GM21528 (cell line): ENCODE data around the gene SLC34A3.
"Not testable (repeated sequence)": the region's sequence is repeated elsewhere in the genome, so short reads cannot be mapped to it uniquely, and the experiment has no call there.

Source experiments
- ATAC-seq: cut with Tn5 transposase; IDR thresholded peaks from one replicate; pipeline ENCODE4 v1.9.1; 2021; ENCODE audit warnings: mild to moderate bottlenecking, moderate library complexity; ENCODE audit not compliant: unreplicated experiment, low FRiP score

Gene SLC34A3

DNA sequence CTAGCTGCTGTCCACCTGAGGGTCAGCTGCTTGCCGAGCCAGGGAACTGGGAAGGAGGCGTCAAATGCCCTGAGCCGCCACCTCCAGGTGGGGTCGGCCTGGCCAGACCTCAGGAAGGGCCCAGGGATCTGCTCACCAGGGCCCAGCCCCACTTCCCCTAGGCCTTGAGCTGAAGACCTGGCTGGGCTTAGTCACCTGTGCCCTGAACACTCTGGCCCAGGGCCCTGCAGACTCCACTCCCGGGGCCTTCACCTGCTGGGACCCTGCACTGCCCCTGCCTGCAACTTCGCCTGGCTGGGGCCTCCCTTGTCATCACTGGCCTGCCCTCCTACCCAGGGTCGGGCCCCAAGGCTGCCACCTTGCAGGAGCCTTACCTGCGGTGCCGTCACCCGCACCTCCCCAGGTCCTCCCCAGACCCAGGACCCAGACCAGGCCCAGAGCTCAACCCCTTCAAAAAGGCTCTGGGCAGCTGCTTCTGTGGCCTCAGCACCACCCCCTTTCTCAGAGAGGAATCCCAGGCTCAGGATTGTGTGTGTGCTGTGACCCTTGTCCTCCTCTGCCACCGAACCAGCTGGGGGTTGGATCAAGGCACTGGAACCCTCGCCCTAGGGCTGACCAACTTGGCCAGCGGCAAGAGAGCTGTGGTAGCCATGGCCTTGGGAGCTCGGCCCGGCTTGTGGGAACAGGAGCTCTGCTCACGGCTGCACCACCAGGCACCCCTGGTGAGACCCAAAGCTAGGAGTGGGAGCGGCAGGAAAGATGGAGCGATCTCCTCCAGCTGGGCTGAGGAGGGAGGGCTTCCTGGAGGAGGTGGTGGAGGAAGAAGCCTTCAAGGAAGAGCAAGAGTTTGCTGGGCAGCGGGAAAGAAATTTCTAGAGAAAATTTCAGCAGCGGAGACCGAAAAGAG lies 23.3 kb downstream of the SLC34A3 start:
- no peak for ATAC-seq

DNA sequence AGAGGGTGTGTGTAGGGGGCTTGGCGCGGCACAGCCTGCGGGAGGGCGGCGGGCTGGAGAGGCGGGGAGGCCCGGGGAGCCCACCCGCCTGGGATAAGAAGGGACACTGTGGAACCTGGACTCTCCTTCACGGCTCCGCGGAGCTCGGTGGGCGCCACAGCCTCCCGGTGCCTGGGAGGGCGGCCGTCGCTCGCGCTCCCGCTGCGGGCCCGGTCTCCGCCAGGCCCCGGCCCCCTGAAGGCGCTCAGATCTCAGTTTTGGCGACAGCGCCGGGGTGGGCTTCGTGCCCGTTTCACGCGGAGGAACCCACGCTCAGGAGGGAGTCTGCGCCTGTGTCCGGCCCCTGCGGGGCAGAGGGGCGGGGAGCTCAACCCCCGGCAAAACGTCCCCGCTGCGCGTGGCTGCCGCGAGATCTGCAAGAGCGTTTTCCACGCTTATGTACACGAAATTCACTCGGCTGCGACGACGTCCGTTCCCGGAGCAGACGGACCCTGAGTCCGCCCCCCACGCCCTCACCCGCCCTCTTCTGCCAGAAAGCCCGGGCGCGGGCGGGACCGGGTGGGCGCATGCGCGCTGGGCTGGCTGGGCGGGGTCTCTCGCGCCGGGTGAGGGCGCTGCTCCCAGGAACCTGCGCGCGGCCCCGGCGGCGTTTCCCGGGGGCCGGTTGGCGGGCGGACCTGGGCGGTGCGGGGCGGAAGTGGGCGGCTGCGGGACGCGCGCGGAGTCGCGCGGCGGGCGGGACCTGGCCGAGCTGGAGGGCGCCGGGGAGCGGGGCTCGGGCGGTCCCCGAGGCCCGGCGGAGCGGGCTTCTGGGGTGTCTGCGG lies 24.1 kb downstream of the SLC34A3 start, which contains the start of gene NELFB:
TSS of gene NELFB (plus strand) at position 704 of the 824 bp plus-strand sequence.
- ATAC-seq = peak; percentile 66

DNA sequence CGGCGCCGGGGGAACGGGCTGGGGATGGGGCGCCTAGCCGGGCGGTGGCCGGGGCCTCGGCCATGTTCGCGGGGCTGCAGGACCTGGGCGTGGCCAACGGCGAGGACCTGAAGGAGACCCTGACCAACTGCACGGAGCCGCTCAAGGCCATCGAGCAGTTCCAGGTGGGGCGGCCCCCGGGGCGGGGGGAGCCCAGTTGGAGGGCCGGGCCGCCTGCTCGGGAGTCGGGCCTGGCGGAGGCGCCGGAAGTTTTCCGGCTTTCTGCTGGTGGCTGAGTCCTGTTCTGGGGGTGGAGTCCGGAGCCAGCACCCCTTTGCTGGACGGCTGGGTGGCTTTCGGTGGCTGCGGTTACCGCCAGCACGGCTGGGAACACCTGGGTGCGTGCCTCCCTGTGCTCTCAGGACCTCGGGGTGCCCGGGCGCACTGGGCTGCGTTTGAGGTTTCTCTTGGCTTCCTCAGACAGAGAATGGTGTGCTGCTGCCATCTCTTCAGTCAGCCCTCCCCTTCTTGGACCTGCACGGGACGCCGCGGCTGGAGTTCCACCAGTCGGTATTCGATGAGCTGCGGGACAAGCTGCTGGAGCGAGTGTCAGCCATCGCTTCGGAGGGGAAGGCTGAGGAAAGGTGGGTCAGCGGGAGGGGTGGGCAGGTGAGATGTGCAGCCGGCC lies 24.9 kb downstream of the SLC34A3 start:
- ATAC-seq = peak; percentile 33

DNA sequence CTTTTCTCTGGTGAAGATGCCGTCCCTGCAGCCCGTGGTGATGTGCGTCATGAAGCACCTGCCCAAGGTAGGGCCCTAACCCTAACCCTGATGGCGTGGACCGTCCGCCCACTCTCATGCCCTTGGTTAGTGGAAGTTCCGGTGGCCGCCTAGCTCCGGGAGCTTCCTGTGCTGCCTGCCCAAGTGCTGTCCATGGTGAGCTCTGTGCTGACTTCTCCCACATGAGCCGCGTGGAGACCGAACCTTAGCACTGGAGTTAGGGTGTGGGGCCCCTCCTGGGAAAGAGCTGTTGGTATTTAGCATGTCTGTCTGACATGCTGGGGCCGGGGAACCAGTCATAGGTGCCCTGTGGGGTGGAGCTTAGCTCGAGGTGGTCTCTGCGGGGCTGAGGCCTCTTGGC lies 25.7 kb downstream of the SLC34A3 start:
- no peak for ATAC-seq

DNA sequence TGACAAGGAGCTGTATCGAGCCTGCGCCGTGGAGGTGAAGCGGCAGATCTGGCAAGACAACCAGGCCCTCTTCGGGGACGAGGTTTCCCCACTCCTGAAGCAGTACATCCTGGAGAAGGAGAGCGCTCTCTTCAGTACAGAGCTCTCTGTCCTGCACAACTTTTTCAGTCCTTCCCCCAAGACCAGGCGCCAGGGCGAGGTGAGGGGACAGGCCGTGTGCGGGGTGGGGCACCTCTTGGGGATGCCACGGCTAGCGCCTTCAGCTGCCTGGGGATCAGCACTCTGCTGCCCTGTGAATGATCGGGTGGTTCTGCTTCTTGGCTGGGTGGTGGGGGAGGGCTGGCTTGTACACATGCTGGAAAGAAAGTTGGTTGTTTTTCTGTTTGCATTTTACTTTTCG lies 26.2 kb downstream of the SLC34A3 start:
- no peak for ATAC-seq

DNA sequence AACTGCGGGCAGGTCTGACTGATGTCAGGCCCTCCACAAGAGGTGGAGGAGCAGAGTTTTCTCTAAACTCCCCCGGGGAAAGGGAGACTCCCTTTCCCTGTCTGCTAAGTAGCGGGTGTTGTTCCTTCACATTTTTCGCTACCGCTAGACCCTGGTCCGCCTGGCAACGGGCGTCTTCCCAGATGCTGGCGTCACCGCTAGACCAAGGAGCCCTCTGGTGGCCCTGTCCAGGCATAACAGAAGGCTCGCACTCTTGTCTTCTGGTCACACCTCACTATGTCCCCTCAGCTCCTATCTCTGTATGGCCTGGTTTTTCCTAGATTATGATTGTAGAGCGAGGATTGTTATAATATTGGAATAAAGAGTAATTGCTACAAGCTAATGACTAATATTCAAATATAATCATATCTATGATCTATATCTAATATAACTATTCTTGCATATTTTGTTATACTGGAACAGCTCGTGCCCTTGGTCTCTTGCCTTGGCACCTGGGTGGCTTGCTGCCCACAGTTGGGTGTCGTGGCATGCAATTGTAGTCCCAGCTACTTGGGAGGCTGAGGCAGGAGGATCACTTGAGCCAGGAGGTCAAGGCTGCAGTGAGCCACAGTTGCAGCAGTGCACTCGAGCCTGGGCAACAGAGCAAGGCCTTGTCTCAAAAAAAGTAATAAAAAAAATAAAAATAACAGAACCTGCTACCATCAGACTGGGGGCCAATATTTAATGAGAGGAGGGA lies 31.6 kb downstream of the SLC34A3 start:
- not testable (repeated sequence) for ATAC-seq

DNA sequence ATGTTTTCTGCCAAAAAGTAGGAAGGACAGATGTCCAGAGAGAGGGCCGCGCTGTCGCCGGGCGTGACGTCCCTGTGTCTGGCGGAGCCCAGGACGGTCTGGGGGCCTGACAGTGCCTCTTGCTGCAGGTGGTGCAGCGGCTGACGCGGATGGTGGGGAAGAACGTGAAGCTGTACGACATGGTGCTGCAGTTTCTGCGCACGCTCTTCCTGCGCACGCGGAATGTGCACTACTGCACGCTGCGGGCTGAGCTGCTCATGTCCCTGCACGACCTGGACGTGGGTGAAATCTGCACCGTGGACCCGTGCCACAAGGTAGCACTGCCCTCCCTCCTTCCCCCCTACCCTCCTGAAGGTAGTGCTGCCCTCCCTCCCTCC lies 32.2 kb downstream of the SLC34A3 start:
- ATAC-seq = no peak

DNA sequence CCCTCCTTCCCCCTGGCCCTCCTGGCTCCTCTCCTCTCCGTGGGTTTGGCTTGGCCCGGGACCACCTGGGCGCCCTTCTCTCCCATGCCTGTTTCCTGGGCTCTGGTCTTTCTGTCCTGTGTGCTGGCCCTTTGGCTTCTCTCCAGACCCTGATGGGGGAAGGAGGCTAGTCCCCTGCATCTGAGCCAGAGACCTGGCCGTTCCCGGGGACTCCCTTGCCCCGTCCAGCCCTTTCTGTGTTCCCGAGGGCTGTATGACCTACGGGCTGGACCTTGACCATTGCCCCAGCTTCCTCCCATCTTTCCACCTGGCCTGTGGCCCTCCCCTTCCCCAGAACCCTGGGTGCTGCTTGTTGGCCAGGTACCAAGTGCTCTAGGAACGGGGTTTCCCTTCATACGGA lies 32.8 kb downstream of the SLC34A3 start:
- no peak for ATAC-seq

DNA sequence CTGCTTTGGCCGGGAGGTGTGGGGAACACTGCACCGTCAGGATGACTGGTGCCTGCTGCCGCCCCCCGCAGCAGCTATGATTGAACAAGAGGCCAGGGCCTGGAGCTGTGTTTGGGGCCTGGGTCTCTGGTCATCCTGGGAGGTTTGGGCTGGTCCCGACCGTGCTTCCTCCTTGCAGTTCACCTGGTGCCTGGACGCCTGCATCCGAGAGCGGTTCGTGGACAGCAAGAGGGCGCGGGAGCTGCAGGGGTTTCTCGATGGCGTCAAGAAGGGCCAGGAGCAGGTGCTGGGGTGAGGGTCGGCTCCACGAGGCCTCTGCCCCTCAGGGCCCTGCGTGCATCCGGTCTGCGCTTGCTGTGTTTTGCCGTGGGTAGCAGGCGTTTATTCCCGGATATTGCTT lies 33.4 kb downstream of the SLC34A3 start:
- no peak for ATAC-seq

DNA sequence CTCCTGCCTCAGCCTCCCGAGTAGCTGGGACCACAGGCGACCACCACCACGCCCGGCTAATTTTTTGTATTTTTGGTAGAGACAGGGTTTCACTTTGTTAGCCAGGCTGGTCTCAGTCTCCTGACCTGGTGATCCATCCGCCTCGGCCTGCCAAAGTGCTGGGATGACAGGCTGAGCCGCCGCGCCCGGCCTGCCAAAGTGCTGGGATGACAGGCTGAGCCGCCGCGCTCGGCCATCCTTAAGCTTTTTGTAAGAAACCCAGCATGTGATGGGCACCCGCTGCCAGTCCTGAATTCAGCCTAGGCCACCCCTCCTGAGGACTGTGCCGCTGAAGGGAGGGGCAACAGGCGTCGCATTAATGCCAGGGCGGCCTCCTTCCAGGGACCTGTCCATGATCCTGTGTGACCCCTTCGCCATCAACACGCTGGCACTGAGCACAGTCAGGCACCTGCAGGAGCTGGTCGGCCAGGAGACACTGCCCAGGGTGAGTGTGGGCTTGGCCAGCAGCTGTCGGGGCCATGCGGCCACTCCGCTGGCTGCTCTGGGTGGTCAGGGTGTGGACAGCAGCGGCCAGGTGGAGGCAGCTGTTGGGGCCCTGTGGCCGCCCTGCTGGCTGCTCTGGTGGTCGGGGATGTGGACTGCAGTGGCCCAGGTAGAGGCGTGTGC lies 34.9 kb downstream of the SLC34A3 start:
- no peak for ATAC-seq

DNA sequence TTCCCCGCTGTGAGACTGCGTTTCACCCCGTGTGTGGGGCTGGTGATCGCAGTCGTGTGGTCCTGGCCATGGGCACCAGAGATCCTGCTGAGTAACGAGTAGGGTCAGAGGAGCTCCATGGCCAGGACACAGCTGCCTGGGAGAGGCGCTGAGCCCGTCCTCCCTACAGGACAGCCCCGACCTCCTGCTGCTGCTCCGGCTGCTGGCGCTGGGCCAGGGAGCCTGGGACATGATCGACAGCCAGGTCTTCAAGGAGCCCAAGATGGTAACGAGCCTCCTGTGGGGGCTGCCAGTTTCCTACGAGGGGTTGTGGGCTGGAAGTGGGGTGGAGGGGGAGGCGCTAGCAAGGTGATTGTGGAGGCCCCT lies 35.4 kb downstream of the SLC34A3 start:
- no peak for ATAC-seq

DNA sequence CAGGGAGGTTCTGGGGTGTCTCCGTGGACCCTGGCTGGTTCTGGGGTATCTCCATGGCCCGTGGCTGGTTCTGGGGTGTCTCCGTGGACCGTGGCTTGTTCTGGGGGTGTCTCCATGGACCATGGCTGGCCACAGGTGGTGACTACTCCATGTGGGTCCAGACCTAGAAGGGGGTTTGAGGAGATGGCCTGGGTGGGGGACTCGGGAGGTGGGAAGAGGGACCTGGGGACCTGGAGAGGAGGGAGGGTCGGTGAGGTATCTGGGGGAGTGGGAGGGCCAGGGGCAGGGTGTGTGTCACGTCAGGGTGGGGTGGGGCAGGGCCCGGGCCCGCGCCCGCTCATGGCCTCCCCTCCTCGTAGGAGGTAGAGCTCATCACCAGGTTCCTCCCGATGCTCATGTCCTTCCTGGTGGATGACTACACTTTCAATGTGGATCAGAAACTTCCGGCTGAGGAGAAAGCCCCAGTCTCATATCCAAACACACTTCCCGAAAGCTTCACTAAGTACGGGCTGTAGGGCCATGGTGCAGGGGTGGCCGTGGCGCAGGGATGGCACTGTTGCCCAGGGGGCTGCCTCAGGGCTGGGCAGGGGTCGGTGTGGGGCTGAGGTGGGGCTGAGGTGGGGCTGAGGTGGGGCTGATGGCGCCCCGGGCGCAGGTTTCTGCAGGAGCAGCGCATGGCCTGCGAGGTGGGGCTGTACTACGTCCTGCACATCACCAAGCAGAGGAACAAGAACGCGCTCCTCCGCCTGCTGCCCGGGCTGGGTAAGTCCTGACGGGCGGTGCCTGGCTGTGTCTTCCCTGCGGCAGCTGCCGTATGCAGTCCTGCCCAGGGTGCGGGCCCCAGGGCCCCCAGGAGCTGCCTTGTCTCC lies 36.1 kb downstream of the SLC34A3 start:
- no peak for ATAC-seq

DNA sequence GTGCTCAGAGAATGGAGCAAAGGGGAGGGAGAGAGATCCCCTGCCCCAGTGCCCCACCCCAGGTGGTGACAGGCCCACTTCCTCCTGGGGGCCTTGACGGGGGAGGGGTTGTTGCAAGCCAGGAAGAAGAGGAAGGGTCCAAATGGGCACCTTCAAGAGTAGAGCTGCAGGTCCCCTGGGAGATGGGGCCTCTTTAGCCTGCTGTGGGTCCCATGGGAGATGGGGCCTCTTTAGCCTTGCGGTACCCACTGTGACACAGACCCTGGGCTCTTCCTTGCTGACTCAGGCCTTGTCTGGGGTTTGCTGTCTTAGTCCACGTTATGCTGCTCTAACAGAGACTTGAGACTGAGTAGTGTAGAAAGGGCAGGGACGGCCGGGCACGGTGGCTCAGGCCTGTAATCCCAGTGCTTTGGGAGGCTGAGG lies 37.2 kb downstream of the SLC34A3 start:
- no peak for ATAC-seq

DNA sequence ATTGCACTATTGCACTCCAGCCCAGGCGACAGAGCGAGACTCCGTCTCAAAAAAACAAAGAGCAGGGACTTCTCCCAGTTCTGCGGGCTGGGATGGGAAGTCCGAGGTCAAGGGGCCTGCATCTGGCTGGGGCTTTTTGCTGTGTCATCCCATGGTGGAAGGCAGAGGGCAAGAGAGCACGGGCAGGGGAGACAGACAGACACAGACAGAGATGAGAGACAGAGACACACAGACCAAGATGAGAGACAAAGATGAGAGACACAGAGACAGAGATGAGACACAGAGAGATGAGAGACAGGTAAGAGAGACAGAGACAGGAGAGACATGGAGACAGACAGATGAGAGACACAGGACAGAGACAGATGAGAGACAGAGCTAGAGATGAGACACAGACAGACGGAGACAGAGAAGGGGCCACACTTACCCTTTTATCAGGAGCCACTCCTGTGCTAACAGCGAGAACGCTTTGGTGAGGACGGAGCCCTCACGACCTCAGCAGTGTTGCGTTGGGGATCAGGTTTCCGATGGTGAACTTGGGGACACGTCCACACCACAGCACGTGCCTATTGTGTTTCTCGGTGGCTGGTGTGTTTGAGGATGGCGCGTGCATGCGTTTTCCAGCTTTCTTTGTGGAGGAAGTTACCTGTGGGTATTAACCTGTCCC lies 38.0 kb downstream of the SLC34A3 start:
- ATAC-seq = no peak

DNA sequence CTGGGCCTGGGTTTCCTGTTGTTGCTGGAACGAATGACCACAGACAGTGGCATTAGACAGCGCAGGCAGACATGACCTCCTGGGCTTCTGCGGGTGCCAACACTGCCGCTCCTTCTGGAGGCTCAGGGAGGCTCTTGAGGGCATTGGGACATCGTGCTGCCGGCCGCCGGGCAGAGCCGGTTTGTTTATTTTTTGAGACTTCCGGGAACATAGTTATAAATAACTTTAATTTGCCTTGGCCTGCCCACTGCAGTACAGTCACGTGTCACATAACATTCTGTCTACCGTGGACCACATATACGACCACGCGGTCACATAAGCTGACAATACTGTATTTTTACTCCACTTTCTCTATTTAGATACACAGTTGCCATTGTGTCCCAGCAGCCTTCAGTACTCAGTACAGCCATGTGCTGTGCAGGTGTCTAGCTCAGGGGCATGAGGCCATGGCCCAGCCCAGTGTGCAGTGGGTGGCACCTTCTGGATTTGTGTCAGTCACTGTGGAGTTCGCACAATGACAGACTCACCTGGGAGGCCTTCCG lies 38.6 kb downstream of the SLC34A3 start:
- no peak for ATAC-seq

DNA sequence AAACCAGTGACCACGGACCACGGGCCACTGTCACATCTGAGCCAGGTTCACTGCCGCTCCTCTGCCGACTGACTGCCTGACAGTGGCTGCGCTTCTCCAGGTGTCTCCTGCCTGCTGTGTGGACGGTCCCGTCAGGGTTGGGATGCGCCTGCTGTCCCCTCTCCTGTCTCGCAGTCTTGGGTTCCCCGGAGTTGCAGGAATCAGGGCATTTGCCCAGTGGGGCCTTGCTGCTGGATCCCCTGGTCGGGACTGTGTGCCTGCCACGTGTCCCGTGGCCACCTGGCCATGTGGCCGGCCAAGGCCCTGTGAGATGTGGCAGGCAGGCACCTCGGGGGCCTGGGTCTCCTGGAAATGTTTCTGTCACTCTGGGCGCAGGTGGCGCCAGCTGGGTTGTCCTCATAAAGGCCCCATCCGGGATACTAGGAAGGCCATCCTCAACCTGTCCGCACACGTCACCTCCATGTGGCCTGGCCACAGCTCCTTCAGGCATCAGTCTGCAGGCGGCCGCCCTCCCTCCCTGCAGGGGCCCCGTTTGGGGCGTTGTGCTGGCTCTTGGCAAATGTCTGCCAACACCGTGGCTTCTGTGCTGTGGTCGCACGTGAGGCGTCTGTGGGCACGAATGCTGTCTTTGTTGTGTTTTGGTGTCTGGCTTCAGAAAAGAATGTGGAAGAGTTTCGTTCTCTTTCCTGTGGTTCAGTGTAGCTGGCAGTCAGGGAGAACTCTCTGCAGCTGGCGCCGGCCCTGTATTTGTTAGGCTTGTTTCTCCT lies 40.4 kb downstream of the SLC34A3 start:
- no peak for ATAC-seq

DNA sequence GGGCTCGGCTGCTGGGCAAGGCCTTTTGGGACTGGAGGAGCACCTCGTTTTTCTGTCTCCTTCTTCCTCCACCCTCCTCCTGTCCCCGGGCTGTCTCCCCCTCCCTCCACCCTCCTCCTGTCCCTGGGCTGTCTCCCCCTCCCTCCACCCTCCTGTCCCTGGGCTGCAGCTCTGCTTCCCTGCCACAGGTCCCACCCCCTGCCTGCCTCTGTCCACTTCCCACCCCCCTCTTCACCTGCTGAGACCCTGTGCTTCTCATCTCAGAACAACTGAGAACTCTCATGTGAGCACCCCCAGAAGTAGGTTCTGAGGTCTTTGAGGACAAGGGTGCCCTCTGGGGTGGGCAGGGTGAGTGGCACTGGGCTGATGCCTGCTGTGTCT lies 41.0 kb downstream of the SLC34A3 start:
- no peak for ATAC-seq
